HEK293 (cell line): ENCODE measurements around the gene TCOF1.

Source experiments
- CTCF ChIP-seq: fragments of 450-650 bp; formaldehyde crosslinking; IDR thresholded peaks from 2 replicates; pipeline ENCODE4 v1.5.1; 2016; ENCODE audit warnings: missing biosample characterization, missing genetic modification characterization
- PBX3 ChIP-seq: sonication (generic); formaldehyde crosslinking; IDR thresholded peaks from 2 replicates; pipeline ENCODE4 v1.8.1; 2022; ENCODE audit warnings: mild to moderate bottlenecking, moderate library complexity, missing genetic modification reagents
- REPIN1 ChIP-seq: fragments of 450-650 bp; formaldehyde crosslinking; IDR thresholded peaks from 2 replicates; pipeline ENCODE4 v1.5.1; 2017; ENCODE audit warnings: missing biosample characterization, missing genetic modification characterization, low read depth
- SP3 ChIP-seq: fragments of 450-650 bp; formaldehyde crosslinking; IDR thresholded peaks from 2 replicates; pipeline ENCODE4 v1.5.1; 2016; ENCODE audit warnings: missing biosample characterization, missing genetic modification characterization
- ZFP37 ChIP-seq: fragments of 450-650 bp; formaldehyde crosslinking; IDR thresholded peaks from 2 replicates; pipeline ENCODE4 v1.5.1; 2016; ENCODE audit warnings: missing biosample characterization, missing genetic modification characterization
- ZNF140 ChIP-seq: fragments of 450-650 bp; formaldehyde crosslinking; IDR thresholded peaks from 2 replicates; pipeline ENCODE4 v1.5.1; 2016; ENCODE audit warnings: missing biosample characterization, missing genetic modification characterization
- ZNF18 ChIP-seq: fragments of 450-650 bp; formaldehyde crosslinking; IDR thresholded peaks from 2 replicates; pipeline ENCODE4 v1.5.1; 2016; ENCODE audit warnings: missing biosample characterization, missing genetic modification characterization
- ZNF223 ChIP-seq: fragments of 450-650 bp; formaldehyde crosslinking; IDR thresholded peaks from 2 replicates; pipeline ENCODE4 v1.5.1; 2016; ENCODE audit warnings: missing biosample characterization, missing genetic modification characterization
- ZNF274 ChIP-seq, 2 experiments: fragments of 200-500 bp in 1 of 2; fragments of 450-650 bp in 1 of 2; sonication (Bioruptor generic) in 1 of 2; formaldehyde crosslinking in 1 of 2; IDR thresholded peaks; 2 replicates each; pipeline versions ENCODE4 v1.5.1 to v1.6.1; 2014 to 2016; ENCODE audit warnings: borderline replicate concordance in 1 of 2, inconsistent platforms in 1 of 2, low read length in 1 of 2, missing biosample characterization in 1 of 2, missing genetic modification characterization in 1 of 2
- ZNF311 ChIP-seq: fragments of 450-650 bp; formaldehyde crosslinking; IDR thresholded peaks from 2 replicates; pipeline ENCODE4 v1.5.1; 2017; ENCODE audit warnings: missing biosample characterization, missing genetic modification characterization, borderline replicate concordance
- ZNF501 ChIP-seq: fragments of 450-650 bp; formaldehyde crosslinking; IDR thresholded peaks from 2 replicates; pipeline ENCODE4 v1.5.1; 2016; ENCODE audit warnings: missing biosample characterization, missing genetic modification characterization
- ZNF776 ChIP-seq: fragments of 450-650 bp; formaldehyde crosslinking; IDR thresholded peaks from 2 replicates; pipeline ENCODE4 v1.5.0; 2017; ENCODE audit warnings: missing biosample characterization, missing genetic modification characterization, borderline replicate concordance

- TF ChIP-seq REPIN1 (tag by site-specific recombination) (no peak), ZFP37 (tag by site-specific recombination) (no peak), PBX3 (no peak), ZNF140 (tag by site-specific recombination) (no peak), ZNF501 (tag by site-specific recombination) (no peak), ZNF18 (tag by site-specific recombination) (no peak), ZNF274 (IDR thresholded peaks at IDR 0.05; ENCODE audit: low read length) (no peak), ZNF274 (tag by site-specific recombination; IDR thresholded peaks at IDR 0.05; ENCODE audit: borderline replicate concordance) (no peak), ZNF311 (no peak), ZNF776 (tag by site-specific recombination) (no peak), ZNF223 (tag by site-specific recombination) (no peak), CTCF (tag by site-specific recombination) (no peak), SP3 (tag by site-specific recombination) (no peak)
Observed at GRCh38 chr5:150309886-150310239, 47.6 kb upstream of the TCOF1 start.
